ENCODE measurements around the gene CCDC69. TPM values are rescaled to one million over a fixed set of nuclear protein-coding genes. Genes with fewer than 3 reads are reported as not detected.
A peak's percentile ranks its signal among the peaks of the same experiment; 100 is the strongest.

The CCDC69 gene
- total and polyA plus RNA-seq, 10 of the 15 experiments (the other 5 are each of a cell fraction or from before 2014, with no cell fraction given) = 13.5 to 106 (median 70.1) TPM

GRCh38 chr5:151255621-151256286 lies 31.9 kb upstream of the CCDC69 start (continued):
- TF ChIP-seq IRF4 (IDR thresholded peaks at IDR 0.05; ENCODE audit: low read depth, low read length) = peak; percentile 86
- TF ChIP-seq GATAD2B (conservative IDR thresholded peaks at IDR 0.05; ENCODE audit: low read depth) = peak; percentile 45; the same call in 1 of the 2 replicates
- TF ChIP-seq JUNB (IDR thresholded peaks at IDR 0.05) = no peak
- peak; percentile 60; the same call in 1 of the 2 replicates for TF ChIP-seq CREM (IDR thresholded peaks at IDR 0.05; ENCODE audit: low read depth)
- peak; percentile 54 to 76; a peak in 2 of 4 replicates for TF ChIP-seq EP300 (IDR thresholded peaks at IDR 0.05; ENCODE audit: borderline replicate concordance in 1 of 2, control insufficient read depth in 1 of 2, low read depth in 2 of 2, low read length in 2 of 2)
- TF ChIP-seq TAF1 (IDR thresholded peaks at IDR 0.05; ENCODE audit: borderline replicate concordance, low read depth, low read length) = peak; percentile 51; the same call in 1 of the 2 replicates
- TF ChIP-seq IKZF2 (IDR thresholded peaks at IDR 0.05) = peak; percentile 81 to 90
- TF ChIP-seq ZBTB33 (IDR thresholded peaks at IDR 0.05) = no peak
- no peak for TF ChIP-seq IRF3 (IDR thresholded peaks at IDR 0.05)
- TF ChIP-seq RUNX3 (IDR thresholded peaks at IDR 0.05; ENCODE audit: low read length) = peak; percentile 36
- no peak for TF ChIP-seq USF1 (IDR thresholded peaks at IDR 0.05; ENCODE audit: borderline replicate concordance, extremely low read length, insufficient read depth, low read depth, low read length)
- peak; percentile 85 to 87 for TF ChIP-seq BHLHE40 (IDR thresholded peaks at IDR 0.05; ENCODE audit: borderline replicate concordance in 1 of 2, low read depth in 2 of 2, low read length in 1 of 2)
- TF ChIP-seq USF2 (IDR thresholded peaks at IDR 0.05; ENCODE audit: borderline replicate concordance, low read depth, low read length) = peak; percentile 5; the same call in 1 of the 2 replicates
- TF ChIP-seq RELB (IDR thresholded peaks at IDR 0.05; ENCODE audit: low read depth) = peak; percentile 75
- TF ChIP-seq SMAD1 (IDR thresholded peaks at IDR 0.05; ENCODE audit: low read depth, partially characterized antibody) = peak; percentile 33
- TF ChIP-seq BCL3 (IDR thresholded peaks at IDR 0.05; ENCODE audit: borderline replicate concordance, insufficient read depth, low read depth, low read length, poor library complexity, severe bottlenecking) = no peak
- peak; percentile 86 for TF ChIP-seq RAD51 (IDR thresholded peaks at IDR 0.05)
- TF ChIP-seq DPF2 (IDR thresholded peaks at IDR 0.05) = peak; percentile 95
- peak; percentile 36 for TF ChIP-seq NR2C1 (IDR thresholded peaks at IDR 0.05)

Measured in GM12878 (cell line).